ENCODE measurements around the gene ACAP3.

ACAP3 gene

GRCh38 chr1:1284221-1285101 lies 23.3 kb downstream of the ACAP3 start:
- DNase-seq, result no peak

DNA sequence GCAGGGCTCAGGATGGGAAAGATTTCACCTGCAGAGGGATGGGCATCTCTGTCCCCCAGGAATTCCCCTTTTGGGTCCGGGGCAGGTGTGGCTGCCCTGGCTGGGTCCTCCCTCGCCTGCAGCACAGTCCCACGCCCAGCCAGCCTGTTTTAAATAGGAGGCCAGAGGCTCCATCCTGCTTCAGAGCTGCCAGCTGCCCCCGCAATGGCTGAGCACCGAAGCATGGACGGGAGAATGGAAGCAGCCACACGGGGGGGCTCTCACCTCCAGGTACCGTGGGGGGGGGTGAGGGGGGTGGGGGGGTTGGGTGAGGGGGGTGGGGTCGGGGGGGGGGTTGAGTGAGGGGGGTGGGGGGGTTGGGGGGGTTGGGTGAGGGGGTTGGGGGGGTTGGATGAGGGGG lies 23.9 kb downstream of the ACAP3 start:
- no peak for DNase-seq

- no peak for DNase-seq
These were observed 24.7 kb downstream of the ACAP3 start for GRCh38 chr1:1282998-1283397.

DNA sequence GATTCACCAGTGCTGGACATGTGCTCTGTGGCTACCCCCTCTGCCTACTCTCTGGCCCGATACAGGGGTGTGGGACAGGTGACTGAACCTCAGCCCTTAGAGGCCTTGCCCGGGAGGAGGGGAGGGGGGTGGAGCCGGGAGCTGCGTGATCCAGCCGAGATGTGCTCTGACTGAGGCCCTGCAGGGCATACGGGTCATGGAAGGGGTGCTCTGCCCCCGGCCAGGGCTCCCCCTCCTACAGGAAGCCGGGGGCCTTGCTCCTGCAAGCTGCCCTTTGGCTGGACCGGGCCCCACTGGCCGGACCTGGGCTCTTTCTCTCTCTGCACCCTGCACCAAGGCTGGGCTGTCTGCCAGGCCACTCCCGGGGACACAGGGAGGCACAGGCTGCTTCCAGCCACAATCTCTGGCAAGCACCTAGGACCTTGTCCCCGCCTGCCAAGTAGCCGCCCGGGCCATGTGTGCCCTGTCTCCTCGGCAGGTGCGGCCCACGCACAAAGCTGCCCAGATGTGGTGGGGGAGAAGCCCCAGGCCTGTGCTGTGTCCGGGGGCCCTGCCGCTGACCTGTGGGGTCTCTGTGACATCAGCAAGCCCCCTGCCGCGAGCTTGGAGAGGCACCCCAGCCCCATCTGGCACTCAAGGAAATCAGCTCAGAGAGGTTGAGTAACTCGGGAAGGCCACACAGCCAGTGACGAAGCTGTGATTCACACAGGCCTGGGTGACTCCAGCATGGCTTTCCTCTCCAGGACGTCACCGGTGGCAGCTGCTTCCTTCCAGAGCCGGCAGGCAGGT lies 26.0 kb downstream of the ACAP3 start:
- no peak for DNase-seq

DNA sequence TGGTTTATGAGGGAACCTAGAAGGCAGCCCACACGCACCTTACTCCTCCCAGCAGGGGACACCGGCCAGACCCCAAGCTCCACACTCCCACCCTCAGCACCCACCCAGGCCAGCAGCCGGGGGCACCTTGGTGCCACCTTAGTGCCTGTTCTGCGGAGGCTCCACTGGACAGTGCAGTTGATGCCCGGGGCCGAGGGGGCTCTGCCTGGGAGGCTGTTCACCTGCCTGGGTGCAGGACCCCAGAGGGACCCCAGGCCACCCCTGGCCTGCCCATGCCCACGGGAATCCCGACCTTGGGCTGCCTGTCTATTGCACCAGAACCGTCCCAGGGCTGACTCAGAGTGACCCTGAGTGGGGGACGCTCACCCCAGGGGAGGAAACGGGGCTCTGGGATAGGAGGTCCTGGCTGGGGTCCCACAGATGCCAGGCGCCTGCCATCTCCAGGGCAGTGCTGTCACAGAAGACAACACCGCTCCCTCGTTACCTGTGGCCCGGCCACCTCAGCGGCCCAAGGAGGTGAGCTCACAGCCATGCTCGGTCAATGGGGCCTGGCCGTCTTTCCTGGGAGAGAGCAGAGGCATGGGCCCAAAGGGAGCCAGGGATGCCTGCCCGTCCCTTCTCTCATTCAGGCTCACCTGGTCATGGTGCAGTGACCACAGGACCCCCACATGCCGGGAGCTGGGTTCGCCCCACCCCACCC lies 26.8 kb downstream of the ACAP3 start:
- DNase-seq, result no peak

DNA sequence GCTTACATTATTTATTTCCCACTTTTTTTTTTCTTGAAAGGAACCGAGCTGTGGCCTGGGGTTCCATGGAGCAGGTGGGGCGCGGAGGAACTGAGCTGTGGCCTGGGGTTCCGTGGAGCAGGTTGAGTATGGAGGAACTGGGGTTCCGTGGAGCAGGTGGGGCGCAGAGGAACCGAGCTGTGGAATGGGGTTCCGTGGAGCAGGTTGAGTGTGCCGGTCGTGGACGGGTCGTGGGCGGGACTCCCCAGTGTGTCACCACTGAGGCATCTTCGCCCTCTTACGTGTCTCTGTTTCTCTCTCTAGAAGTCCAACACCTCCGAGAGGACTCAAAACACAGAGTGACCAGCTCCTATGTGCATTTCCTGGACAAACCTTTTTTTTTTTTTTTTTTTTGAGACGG lies 28.7 kb downstream of the ACAP3 start:
- DNase-seq, result no peak

DNA sequence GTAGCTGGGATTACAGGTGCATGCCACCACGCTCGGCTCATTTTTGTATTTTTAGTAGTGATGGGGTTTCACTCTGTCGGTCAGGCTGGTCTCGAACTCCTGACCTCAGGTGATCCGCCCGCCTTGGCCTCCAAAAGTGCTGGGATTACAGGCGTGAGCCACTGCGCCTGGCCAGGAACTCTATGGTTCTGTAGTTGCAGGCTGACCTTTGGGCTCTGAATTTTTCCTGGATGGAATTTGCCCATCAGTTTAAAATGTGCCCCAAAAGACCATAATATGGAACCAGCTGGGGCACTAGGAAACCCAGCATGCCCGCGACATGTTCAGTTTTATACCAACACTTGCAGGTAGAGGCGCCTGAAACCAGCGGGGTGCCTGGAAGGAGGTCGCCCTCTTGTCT lies 29.1 kb downstream of the ACAP3 start:
- DNase-seq, result no peak

- DNase-seq, result no peak
These were observed 31.9 kb downstream of the ACAP3 start for GRCh38 chr1:1275836-1276235.

GRCh38 chr1:1274931-1275431 lies 32.7 kb downstream of the ACAP3 start:
- DNase-seq, result no peak

- DNase-seq, result no peak
These were observed 33.3 kb downstream of the ACAP3 start for GRCh38 chr1:1274299-1274930.

DNA sequence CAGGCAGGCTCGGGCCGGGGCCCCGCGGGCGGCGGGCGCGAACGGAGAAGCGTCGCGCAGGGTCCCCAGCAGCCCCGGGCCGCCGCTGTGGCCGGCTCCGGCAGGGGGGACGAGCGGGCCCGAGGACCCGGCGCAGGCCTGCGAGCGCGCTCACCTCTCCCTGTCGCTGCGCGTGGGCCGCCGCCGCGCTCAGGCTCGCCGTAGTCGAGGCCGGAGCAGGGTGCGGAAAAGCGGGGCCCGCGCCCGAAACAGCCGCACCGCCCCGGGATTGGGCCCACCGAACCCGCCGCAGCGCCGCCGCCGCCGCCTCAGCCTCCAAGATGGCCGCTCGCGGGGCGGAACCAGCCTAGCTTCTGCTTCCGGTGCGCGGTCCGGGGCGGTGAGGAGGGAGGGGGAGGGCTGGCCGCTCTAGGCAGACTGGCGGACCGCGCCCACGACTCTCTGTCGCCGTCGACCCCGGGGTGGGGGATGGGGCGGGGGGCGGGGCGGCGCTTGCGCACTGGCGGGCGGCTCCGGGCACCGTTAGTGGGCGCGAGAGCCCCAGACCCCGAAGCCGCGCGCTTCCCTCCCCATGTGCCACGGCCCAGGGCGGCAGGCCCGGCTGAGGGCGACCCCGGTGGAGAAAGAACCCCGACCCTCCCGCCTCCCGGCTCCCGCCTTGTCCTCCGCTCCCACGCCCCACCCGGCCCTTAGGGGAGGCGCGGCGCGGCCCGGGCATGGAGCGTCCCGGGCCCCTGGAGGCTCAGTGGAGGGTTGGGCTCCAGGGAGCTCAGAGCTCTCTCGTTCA lies 34.0 kb downstream of the ACAP3 start, which contains the start of gene UBE2J2:
TSS of gene UBE2J2 (minus strand) at position 343 of the 787 bp plus-strand sequence. CDS start 5,862 bp downstream, outside the sequence.
- peak; percentile 97 for DNase-seq

DNA sequence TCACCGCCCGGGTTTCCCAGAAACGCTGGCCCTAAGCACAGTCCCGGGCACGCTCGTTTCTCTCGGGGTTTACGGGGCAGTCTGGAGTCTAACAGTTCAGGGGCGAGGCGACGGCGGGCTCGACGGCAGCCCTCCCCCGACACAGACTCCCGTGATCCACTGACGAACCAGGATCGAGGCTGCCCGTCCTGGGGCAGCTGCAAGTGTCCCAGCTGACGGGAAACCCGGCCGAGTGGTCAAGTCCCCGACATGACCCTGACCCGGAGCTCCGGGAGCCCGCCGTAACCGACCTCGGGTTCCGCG lies 34.6 kb downstream of the ACAP3 start:
- no peak for DNase-seq

DNA sequence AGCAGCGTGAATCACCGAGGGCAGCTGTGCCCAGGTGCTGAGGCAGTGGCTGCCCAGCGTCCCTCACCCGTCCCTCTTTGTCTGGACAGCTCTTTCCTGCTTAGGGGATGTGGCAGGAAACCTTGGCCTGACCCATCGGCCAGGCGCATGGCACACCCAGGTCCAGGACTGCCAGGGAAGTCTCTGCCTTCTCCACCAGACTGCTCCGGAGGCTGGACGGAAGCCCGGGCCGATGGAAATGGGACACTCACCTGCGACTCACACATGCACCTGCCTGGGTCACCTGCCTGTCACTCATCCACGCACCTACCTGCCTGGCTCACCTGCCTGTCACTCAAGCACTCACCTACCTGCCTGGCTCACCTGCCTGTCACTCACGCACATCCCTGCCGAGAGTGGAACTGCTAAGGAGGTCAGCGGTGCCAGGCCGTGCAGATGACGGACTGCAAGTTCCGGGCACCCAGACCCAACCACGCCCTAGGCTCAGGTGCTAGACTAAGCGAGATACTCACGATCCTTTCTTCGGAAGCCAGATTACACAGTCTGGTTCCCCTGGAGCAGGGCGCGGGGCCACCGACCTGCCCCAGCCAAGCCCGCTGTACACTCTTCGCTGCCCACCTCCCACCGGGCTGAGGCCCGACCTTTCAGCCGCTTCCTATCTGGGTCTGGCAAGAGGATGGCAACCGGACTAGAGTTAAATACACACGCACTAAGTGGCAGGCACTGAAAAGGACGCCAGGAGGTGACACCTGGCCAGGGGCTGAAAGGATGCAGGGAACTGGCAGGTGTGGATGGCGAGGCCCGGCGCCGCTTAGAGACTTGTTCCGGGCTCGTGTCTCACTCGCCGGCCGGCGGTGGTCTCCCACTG lies 35.2 kb downstream of the ACAP3 start:
- DNase-seq, result no peak

GRCh38 chr1:1270813-1271212 lies 36.9 kb downstream of the ACAP3 start:
- no peak for DNase-seq

- no peak for DNase-seq
These were observed 39.4 kb downstream of the ACAP3 start for GRCh38 chr1:1268284-1268682.

DNA sequence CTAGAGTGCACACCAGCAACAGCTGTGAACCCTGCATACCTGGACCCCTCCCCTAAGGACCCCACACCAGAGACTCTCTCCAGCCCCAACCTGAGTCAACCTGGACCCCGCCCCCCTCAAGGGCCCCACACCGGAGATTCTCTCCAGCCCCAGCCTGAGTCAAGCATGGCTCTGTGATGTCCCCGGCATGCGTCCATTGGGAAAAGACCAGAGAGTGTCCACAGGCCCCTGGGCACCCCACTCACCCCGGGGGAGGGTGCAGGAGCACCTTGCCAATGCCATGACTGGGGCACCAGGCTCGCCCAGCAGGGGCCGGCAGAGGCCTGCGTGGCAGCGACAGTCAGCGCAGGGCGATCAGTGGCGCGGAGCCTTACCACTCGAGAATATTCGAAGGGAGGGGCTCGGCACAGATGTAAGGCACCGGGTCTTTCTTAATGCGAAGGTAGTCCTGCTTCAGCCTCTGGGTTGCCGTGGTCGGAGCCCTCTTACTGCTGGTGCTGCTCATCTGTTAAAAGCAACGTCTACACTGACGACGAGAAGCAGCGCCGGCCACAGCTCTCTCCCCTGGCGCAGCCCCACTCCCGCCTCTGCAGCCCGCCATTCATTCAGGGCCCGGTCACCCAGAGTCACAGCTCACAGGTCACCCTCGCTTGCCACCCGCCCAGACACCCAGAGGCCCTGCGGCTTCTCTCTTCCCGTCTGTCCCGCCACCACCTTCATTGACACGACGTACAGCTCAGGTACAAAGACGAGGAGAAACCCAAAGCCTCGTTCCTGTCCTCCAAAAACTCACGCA lies 40.0 kb downstream of the ACAP3 start:
- no peak for DNase-seq

DNA sequence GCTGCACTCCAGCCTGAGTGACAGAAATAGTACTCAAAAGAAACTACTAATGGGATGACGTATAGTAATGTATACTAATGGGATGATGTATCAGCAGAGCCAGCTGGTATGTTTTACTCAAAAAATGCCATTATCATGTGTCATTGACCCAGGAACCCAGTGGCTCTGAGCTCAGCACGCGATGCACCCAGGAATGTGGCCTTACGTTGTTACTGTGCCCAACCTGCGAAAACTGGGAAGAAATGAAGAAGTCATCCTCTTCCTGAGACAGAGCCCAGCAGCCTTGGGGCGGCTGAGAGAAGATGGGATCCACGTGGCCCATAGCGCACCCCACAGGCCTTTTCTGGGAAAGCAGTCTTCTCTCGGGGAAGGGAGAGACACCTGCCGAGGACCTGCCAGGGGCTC lies 42.9 kb downstream of the ACAP3 start:
- DNase-seq, result no peak

- no peak for DNase-seq
These were observed 43.7 kb downstream of the ACAP3 start for GRCh38 chr1:1264026-1264425.

DNA sequence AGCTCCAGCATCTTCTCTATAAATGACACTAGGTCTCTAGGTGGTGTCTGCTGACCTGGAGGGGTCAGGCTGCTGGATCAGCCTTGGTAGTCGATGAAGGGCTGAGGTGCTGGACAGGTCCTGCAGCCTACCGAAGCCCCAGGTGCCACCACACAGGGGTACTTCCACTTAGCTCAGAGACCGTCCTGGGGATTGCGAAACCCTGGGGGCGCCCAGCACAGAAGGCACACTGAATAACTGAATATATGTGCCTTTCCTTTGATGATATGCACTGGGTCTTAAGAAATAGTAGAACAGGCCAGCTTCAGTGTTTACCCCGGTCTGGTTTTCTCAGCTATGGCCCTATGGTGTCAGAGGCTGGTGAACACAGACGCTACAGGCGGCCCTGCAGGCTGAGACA lies 45.0 kb downstream of the ACAP3 start:
- no peak for DNase-seq

- no peak for DNase-seq
These were observed 45.7 kb downstream of the ACAP3 start for GRCh38 chr1:1262071-1262470.
